HG03039 (cell line): ENCODE results near the gene TYMP.
"Not testable (repeated sequence)": the region's sequence is repeated elsewhere in the genome, so short reads cannot be mapped to it uniquely, and the experiment has no call there.

ENCODE experiments used
- ATAC-seq: cut with Tn5 transposase; IDR thresholded peaks from one replicate; pipeline ENCODE4 v1.9.1; 2021; ENCODE audit warnings: mild to moderate bottlenecking, moderate library complexity; ENCODE audit not compliant: unreplicated experiment

The TYMP gene

GRCh38 chr22:50542416-50542927, 12.7 kb upstream of the TYMP start:
- ATAC-seq, result no peak

DNA sequence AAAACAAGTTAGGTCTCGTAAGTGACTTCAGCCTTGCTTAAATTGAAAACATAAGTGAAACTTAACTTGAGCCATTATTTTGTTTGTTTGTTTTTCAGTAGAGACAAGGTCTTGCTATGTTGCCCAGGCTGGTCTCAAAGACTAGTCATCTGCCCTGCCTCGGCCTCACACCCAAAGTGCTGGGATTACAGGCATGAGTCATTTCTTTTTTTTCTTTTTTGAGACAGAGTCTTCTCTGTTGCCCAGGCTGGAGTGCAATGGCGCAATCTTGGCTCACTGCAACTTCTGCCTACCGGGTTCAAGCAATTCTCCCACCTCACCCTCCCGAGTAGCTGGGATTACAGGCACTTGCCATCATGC, 11.8 kb upstream of the TYMP start:
- ATAC-seq, result not testable (repeated sequence)

DNA sequence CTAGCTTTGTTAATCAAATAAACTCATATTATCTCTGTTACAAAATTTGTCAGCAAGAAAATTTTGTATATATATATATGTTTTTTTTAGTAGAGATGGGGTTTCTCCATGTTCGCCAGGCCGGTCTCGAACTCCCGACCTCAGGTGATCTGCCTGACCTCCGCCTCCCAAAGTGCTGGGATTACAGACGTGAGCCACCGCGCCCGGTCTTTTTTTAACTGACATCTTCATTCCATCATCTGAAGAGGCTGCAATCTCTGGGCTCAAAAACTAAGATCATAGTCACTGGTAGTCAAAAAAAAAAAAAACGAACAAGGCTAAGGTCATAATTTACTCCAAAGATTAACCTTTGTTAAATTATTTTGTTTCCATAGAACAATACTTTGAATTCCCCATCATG, 10.6 kb upstream of the TYMP start:
- ATAC-seq, result no peak

DNA sequence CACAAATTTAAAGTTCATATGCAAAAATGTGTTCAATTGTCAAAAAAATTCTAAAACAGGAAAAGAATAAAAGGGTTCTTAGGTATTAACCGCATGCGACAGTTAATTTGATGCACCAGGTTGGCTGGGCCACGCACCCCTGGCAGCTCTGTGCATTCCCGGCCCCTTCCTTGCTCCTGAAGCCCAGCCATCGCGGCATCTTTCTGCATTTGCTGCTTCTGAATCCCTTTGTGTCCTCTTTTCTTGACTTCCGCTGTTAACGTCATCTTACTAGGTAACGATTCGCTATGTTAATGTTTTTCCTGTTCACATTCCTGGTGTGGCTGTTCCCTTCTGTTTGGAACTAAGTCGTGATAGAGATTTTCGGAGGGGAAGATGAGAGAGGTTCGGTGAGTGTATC, 8.0 kb upstream of the TYMP start:
- no peak for ATAC-seq

DNA sequence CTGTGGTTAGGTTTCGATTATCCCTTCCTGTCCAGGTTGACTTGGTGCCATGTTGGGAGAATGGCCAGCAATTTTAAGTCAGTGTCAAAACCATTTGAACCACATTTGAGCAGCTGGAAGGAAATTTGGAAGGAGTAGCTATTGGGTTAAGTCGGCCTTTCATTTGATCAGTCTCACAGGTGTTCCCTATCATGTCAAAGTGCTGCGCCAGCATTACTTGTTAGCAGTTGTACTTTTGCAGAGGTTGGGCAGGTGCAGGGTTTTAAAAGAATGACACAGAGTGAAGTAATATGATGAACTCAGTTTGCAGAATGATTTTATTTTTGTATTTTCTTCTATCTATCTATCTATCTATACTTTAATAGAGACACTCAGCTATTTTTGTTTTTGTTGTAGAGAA, 6.4 kb upstream of the TYMP start:
- ATAC-seq, result no peak

GRCh38 chr22:50535113-50535512, 5.3 kb upstream of the TYMP start:
- no peak for ATAC-seq

DNA sequence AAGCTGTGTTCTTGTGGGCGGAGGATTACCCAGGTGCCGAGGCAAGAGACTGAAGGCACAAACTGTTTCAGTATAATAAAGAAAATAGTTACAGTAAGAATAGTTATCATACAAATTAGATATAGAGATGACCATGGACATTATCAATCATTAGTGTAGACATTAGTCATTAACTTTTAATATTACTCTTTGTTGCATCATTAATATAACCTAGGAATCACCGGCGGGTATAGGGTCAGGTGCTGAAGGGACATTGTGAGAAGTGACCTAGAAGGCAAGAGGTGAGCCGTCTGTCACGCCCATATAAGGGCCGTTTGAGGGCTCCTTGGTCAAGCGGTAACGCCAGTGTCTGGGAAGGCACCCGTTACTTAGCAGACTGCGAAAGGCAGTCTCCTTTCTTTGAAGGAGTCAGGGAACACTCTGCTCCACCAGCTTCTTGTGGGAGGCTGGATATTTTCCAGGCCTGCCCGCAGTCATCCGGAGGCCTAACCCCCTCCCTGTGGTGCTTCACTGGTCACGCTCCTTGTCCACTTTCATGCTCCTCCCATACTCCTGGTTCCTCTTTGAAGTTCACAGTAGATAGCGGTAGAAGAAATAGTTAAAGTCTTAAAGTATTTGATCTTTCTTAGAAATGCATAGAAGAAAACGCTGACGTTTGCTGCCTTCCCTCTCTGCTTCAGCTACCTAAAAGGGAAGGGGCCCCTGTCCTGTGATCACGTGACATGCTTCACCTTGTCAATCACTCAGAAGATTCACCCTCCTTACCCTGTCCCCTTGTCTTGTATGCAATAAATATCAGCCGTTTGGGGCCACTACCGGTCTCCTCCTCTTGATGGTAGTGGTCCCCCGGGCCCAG, 4.3 kb upstream of the TYMP start:
- not testable (repeated sequence) for ATAC-seq

DNA sequence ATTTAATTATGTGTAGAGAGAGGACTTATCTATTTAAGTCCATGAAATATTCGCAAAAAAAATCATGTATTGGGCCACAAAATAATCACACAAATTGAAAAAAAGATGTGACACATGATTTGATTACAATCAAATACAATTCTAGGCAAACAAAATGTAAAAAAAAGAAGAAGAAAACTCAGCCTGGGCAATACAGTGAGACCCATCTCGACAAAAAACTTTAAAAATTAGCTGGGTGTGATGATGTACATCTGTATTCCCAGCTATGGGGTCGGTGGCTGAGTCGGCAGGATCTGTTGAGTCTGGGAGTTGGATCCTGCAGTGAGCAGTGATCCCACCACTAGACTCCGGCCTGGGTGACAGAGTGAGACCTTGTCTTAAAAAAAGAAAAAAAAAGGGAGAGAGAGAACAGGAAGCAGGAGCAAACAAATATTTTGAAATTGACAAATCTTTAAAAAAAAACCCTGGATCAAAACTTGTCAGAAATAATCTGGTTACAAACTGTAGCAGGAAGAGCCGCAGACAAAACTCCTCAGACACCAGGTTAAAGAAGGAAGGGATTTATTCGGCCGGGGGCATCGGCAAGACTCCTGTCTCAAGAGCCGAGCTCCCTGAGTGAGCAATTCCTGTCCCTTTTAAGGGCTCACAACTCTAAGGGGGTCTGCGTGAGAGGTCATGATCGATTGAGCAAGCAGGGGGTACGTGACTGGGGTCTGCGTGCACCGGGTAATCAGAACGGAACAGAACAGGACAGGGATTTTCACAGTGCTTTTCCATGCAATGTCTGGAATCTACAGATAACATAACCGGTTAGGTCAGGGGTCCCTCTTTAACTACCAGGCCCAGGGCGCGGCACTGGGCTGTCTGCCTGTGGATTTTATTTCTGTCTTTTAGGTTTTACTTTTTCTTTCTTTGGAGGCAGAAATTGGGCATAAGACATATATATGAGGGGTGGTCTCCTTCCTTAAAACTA, 3.3 kb upstream of the TYMP start:
- ATAC-seq, result no peak

DNA sequence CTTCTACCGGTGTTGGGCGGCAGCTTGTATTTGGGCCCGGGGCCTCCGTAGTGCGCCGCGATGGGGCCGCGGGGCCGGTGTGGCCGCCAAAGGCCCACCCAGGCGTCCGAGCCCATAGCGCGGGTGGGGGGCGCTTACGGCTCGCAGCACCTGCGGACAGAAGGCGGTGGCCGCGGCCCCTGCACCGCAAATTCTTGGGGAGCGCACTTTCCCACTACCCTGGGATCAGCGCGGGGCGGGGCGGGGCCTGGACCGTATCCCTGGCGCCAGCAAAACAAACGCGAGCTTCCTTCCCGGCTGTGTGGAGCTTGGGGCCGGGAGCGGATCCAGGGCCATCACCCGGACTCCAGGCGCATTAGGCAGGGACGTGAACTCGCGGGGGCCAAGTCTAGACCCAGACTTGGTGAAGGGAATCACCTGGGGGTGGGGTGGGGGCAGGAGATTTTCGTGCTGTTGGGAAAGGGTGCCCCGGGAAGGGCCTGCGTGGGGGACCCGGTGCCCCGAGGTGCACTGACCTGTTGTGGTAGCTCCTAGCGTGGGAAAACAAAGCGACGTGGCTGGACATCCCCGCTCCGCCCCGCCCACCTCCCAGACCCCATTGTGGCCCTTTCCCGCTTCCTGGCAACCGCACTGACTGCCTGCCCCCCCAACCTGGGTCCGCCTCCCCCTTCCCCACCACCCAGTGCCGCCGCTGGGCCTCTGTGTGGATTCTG, 2.3 kb upstream of the TYMP start:
- no peak for ATAC-seq

GRCh38 chr22:50531546-50531961, 1.7 kb upstream of the TYMP start:
- no peak for ATAC-seq

- no peak for ATAC-seq
Observed at GRCh38 chr22:50530877-50531545, 1.2 kb upstream of the TYMP start.

DNA sequence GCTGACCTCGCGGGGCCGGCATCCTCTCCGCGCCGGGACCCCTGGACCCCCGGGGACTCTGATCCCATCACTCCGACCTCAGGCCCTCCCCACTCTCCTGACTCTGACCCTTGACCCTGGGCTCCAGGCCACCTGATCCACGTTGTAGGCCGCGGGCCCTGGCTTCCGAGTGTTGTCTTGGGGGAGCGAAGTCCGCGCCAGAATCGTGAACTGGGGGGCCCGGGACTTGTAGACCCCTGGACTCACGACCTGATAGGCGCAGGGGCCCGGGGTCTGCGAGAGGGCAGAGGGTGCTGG, 716 bp upstream of the TYMP start:
- ATAC-seq, result no peak

DNA sequence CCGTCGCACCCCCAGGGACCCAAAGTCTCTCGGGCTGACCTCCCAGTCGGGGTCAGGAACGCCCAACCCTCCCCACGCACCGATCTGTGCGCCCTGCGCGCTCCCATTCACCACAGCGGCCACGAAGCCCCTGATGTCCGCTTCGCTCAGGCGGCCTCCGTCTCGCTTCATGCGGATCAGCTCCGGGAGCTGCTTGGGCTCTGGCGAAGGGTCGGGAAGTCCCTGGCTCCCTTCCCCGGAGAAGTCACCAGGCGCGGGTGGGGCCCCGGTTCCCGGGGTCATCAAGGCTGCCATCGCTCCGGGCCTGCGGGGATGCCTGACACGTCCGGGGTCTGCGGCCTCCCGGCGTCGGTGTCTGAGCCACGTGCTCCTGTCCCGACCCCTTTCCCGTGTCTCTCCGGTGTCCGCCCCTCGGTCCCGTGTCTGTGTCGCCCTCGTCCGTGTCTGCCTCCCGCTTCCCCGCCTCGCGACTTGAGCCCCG, 356 bp downstream of the TYMP start:
- no peak for ATAC-seq

GRCh38 chr22:50528682-50529415, 963 bp downstream of the TYMP start:
- ATAC-seq, result no peak

GRCh38 chr22:50527921-50528681, 1.7 kb downstream of the TYMP start:
- ATAC-seq, result no peak

- no peak for ATAC-seq
Observed at GRCh38 chr22:50526834-50527801, 2.7 kb downstream of the TYMP start.

DNA sequence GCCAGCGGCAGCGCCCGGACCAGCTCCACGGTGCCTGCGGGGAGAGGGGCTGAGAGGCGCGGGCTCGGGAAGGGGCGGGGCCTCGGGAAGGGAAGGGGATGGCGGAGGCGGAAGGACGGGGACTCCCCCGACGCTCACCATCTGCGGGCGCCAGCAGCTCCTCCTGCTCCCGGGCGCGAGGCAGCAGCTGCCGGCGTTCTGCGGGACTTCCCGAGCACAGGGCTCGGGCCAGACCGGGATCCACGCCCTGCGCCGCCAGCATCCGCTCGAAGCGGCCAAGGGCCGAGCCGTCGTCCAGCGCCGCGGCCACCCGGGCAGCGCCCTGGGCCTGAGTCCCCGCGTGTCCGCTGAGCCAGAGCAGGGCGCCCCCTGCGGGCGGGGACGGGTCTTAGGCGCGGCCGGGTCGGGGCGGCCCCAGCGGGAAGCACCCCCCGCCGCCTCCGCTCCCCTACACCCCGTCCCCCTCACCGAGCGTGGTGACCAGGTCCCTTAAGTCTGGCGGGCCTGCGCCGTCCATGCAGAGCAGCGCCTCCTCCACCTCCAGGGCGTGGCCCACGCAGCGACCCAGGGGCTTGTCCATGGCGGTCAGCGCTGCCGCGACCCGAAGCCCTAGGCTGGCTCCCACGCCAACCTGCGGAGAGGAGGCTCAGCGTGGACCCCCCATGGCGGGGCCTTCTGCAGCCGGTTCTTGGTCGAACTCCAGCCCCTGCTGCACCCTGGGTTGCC, 3.5 kb downstream of the TYMP start:
- ATAC-seq, result peak; percentile 24

DNA sequence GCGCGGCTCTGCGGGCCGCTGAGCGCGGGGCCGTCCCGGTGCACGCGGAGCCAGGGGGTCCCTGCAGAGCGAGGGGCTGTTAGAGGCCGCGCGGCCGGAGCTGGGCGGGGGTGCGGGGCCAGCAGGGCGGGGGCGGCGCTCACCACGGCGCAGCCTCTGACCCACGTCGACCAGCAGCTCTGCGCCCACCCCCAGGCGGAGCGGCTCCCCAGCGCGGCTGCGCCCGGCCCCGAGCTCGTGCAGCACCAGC, 4.0 kb downstream of the TYMP start:
- ATAC-seq, result peak; percentile 18
